ENCODE data around the gene ATP8B4.

ATP8B4 gene

DNA sequence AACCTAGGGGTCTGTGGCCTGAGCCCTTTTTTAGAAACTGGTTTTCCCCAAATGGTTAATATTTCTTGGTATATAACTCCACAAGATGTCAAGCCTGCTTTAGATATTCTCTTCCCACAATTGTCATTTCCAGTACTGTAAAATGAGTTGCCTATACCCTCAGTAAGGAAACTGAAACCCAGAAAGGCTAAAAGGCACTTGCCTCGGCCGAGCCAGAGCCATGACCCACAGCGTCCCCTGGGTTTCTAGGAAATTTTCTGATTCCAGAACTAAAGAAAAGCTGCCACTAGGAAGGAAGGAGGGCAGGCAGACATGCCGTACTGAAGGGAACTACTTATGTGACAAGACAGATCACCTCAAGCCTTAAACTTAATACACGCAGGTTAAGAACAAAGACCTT lies 59.1 kb downstream of the ATP8B4 start:
- no peak for DNase-seq

GRCh38 chr15:50059203-50059772 lies 59.7 kb downstream of the ATP8B4 start:
- DNase-seq = no peak

- no peak for DNase-seq
These were observed 61.0 kb downstream of the ATP8B4 start for GRCh38 chr15:50057905-50058639.

- no peak for DNase-seq
These were observed 61.8 kb downstream of the ATP8B4 start for GRCh38 chr15:50057196-50057595.

DNA sequence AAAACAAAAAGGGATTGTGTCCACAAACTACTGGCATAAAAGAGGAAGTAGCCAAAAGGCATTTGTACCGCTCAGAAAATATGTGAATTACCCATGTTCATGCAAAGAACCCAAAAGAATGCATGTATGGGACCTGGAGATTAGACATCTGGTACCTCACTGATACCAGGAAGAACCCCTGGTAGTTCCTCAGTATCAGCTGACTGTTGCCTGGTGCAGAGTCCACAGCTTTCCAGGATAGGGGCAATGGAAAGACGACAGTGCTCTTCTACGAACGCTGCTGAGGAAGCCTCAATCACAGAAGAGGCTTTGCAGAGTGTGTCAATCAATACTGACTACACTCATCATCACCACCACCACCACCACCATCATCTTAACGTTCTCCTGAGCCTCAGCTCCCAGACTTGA lies 63.3 kb downstream of the ATP8B4 start:
- no peak for DNase-seq

- no peak for DNase-seq
These were observed 63.7 kb downstream of the ATP8B4 start for GRCh38 chr15:50055332-50055731.

- DNase-seq = no peak
These were observed 65.8 kb downstream of the ATP8B4 start for GRCh38 chr15:50053055-50053856.

DNA sequence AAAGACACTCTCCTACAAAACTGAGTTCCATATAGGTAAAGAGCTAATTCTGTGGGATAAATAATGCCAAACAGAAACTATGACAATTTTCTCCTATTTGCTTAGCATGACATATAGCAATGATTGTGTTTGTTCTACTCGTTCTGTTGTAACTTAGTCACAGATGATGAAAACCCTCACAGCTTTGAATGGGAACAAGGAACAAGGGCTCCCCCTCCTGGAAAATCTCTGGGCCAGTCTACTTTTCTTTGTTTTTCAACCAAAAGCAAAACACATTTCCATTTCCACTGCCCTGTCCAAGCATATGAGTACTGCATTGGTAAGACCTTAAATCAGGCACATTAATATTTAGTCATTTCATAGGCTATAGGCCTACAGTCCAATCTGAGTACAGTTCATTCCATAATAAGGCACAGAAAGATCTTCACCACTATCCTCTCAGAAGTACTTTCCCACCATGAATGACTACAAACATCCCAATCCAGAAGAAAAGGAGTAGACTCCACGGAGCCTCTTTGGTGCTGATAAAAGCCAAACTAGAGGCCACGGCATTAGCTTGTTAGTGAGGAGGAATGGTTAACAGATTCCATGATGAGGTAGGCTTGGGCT lies 67.1 kb downstream of the ATP8B4 start:
- peak; percentile 40 for DNase-seq

- no peak for DNase-seq
These were observed 67.9 kb downstream of the ATP8B4 start for GRCh38 chr15:50050986-50051743.

- no peak for DNase-seq
These were observed 69.2 kb downstream of the ATP8B4 start for GRCh38 chr15:50049871-50050270.

- no peak for DNase-seq
These were observed 72.2 kb downstream of the ATP8B4 start for GRCh38 chr15:50046867-50047266.

- no peak for DNase-seq
These were observed 72.9 kb downstream of the ATP8B4 start for GRCh38 chr15:50046159-50046558.

- DNase-seq = no peak
These were observed 74.1 kb downstream of the ATP8B4 start for GRCh38 chr15:50044904-50045303.

DNA sequence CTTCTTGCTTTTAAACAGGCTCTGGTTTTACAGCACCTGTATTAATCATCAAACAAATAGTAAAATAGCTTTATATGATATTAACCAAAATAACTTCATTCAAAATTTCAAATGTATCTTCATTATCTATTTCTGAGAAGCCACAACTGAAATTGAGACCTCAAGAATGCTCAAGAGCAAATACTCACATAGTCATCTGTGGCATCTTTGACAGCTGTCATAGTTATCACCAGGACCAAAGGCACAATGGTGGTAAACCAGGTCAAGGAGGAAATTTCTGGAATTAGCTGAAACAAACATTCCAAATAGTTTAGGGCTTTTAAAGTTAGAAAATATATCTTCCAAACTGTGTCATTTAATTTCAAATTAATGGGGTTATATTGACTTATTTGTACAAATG lies 74.6 kb downstream of the ATP8B4 start:
- DNase-seq = no peak

DNA sequence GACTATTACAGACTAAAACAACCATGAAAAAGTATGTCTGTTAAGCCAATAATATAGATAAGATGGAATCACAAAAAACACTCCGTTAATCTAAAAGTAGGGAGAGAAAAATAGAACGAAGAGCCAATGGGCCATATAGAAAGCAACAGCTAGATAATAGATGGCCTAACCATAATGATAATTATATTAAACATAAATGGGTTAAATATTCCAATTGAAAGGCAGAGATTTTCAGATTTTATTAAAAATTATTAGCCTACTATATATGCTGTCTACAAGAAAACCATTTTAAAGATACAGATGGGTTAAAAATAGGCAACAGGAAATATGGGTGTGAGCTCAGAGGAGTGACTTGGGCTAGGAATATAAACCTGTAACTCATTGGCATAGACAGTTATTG lies 76.3 kb downstream of the ATP8B4 start:
- DNase-seq = no peak

DNA sequence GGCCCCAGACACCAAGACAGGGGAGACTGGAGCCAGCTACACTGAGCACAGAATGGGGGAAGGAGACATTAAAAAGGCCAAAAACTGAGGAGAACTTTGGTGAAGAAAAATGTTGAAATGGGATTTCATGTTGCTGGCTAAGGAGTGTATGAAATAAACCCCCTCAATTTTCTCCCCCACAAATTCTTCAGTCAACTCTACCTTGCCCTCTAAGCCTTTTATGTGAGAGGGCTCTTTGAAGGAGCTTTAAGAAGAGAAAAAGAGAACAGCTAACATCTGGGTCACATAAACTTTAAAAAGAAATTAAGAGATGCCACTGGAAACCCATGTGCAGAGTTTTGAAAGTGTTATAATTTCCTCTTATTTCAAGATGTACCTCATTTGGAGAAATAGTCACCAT lies 88.6 kb downstream of the ATP8B4 start:
- DNase-seq = no peak

DNA sequence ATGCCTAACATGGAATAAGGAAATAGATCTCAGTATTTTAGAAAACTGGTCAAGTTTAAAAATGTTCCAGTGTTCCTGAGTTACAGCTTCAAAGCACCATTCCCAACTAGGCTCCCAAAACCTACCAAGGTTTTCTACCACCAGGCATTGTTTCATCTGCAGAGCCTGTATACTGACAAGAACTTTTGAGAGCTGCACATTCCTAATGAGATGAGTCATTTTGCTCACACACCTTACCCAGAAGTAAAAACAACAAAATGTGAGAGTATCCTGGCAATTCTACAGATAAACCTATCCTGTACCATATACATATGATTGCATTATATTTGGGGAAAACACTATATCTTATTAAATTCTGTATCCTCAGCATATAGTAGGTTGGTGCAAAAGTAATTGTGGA lies 90.7 kb downstream of the ATP8B4 start:
- no peak for DNase-seq

- DNase-seq = no peak
These were observed 94.8 kb downstream of the ATP8B4 start for GRCh38 chr15:50024281-50024680.

GRCh38 chr15:50018491-50018890 lies 100.5 kb downstream of the ATP8B4 start:
- DNase-seq = no peak

GRCh38 chr15:50017522-50017921 lies 101.5 kb downstream of the ATP8B4 start:
- no peak for DNase-seq

DNA sequence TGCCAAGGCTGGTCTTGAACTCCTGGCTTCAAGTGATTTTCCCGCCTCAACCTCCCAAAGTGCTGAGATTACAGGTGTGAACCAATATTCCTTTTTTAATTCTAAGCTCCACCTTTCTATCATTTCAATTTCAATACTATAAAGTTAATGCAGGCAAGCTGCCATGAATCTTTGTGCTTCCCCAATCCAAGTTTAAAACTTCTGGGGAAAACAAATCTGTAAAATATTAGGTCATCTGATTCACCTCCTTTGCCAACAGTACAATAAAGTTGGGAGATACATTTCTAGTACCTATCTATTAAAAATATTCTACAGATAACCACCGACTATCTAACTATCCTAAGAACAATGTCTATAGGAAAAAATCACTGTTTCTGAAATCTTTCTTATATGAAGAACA lies 102.1 kb downstream of the ATP8B4 start:
- DNase-seq = no peak

DNA sequence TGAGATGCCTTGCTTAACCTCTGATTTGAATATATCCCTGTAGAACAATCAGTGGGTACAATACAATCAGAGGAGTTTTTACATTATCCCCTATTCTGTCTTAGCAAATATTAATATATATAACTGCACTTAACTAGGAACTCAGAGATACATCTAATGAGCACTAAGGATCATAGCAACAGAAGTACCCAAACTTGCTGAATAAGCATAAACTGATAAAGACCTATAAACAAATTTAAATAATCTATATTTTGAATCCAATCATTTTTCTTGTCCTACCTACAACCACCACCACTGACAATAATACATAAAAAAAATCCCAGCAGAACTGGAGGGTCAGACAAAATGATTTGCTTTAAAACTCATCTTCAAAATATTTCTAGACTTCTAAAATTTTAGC lies 106.2 kb downstream of the ATP8B4 start:
- no peak for DNase-seq

DNA sequence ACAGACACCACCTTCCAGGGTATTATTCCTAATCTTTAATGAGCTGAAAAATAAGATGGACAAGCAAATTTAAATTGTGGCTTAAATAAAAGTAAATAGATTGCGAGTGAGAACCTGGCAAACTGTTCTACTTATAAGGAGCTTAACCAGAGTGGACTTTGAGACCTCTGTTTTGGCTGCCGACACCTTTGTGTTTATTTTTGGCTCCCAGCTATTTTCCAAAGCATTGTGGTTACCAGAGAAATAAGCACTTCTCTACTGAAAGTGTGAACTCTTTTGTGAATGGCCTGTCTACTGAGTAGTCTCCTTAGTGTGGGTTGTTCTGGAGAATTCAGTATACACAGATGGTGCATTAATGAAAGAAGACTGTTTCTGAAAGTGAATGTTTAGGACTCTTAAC lies 109.4 kb downstream of the ATP8B4 start:
- DNase-seq = no peak
